Naive thymus-derived CD4-positive, alpha-beta T cell (primary cell): ENCODE results near the gene EFCAB14. TPM values are rescaled to one million over a fixed set of nuclear protein-coding genes. Genes with fewer than 3 reads are reported as not detected.

Source experiments
- ATAC-seq: fragments of 150-1000 bp; cut with Tn5 transposase; 2 replicates; pipeline ENCODE4 v1.10.0; 2021; ENCODE audit warnings: mild to moderate bottlenecking, moderate library complexity
- CTCF ChIA-PET: fragments of 350-600 bp; sonication (Branson Sonifier 250); formaldehyde crosslinking; loops from one replicate; lab custom pipeline; 2021; ENCODE audit warnings: antibody characterized with exemption; lab: Charles Lee
- POLR2A ChIA-PET: fragments of 350-600 bp; sonication (Branson Sonifier 250); formaldehyde crosslinking; loops from one replicate; lab custom pipeline; 2021; ENCODE audit warnings: antibody characterized with exemption, inconsistent platforms; lab: Charles Lee
- DNase-seq, 9 donors: peaks; one replicate each; pipeline versions ENCODE4 v3.0.0 to v3.0.0-alpha.2; 2020 to 2022; ENCODE audit warnings: mixed read lengths in 1 of 9
- H3K27ac ChIP-seq: one replicate; pipeline ENCODE4 v1.7.0; 2013; ENCODE audit warnings: mild to moderate bottlenecking, low read depth, low read length, moderate library complexity
- H3K27me3 ChIP-seq, 2 donors: one replicate each; pipeline ENCODE4 v1.7.0; 2013; ENCODE audit warnings: low read length in 2 of 2, mild to moderate bottlenecking in 2 of 2, moderate library complexity in 2 of 2; ENCODE audit not compliant: control insufficient read depth in 2 of 2, insufficient read depth in 2 of 2
- H3K36me3 ChIP-seq, 3 experiments: 1 replicate in 2 of 3; 2 replicates in 1 of 3; pipeline ENCODE4 v1.7.0; 2013; ENCODE audit warnings: low read length in 3 of 3, mild to moderate bottlenecking in 3 of 3, moderate library complexity in 1 of 3; ENCODE audit not compliant: insufficient read depth in 3 of 3, control insufficient read depth in 2 of 3
- H3K4me1 ChIP-seq, 2 donors: one replicate each; pipeline ENCODE4 v1.7.0; 2013; ENCODE audit warnings: low read length in 2 of 2, mild to moderate bottlenecking in 2 of 2, moderate library complexity in 1 of 2; ENCODE audit not compliant: control insufficient read depth in 2 of 2, insufficient read depth in 2 of 2
- H3K4me3 ChIP-seq: 2 replicates; pipeline ENCODE4 v1.7.0; 2013; ENCODE audit warnings: mild to moderate bottlenecking, low read length
- H3K9me3 ChIP-seq, 3 experiments: 1 replicate in 2 of 3; 2 replicates in 1 of 3; pipeline ENCODE4 v1.7.0; 2013; ENCODE audit warnings: low read length in 3 of 3; ENCODE audit not compliant: control insufficient read depth in 2 of 3
- H3K27ac Mint-ChIP-seq, 9 donors: one replicate each; pipeline ENCODE4 v1.8.0; 2020 to 2022; ENCODE audit warnings: mixed read lengths in 9 of 9, mild to moderate bottlenecking in 8 of 9, moderate library complexity in 5 of 9, inconsistent platforms in 2 of 9
- H3K27me3 Mint-ChIP-seq, 5 donors: one replicate each; pipeline ENCODE4 v1.8.0; 2021 to 2022; ENCODE audit warnings: mixed read lengths in 5 of 5, mild to moderate bottlenecking in 1 of 5
- H3K36me3 Mint-ChIP-seq, 5 donors: one replicate each; pipeline ENCODE4 v1.8.0; 2020 to 2022; ENCODE audit warnings: mixed read lengths in 5 of 5, mild to moderate bottlenecking in 3 of 5, inconsistent platforms in 1 of 5
- H3K4me1 Mint-ChIP-seq, 7 donors: one replicate each; pipeline ENCODE4 v1.8.0; 2020 to 2022; ENCODE audit warnings: mixed read lengths in 7 of 7, mild to moderate bottlenecking in 3 of 7, inconsistent platforms in 1 of 7
- H3K4me3 Mint-ChIP-seq, 10 donors: one replicate each; pipeline ENCODE4 v1.8.0; 2020 to 2022; ENCODE audit warnings: mild to moderate bottlenecking in 10 of 10, mixed read lengths in 10 of 10, moderate library complexity in 6 of 10, inconsistent platforms in 2 of 10
- H3K9me3 Mint-ChIP-seq, 11 donors: one replicate each; pipeline ENCODE4 v1.8.0; 2020 to 2022; ENCODE audit warnings: mixed read lengths in 11 of 11, mild to moderate bottlenecking in 4 of 11, inconsistent platforms in 1 of 11, moderate library complexity in 1 of 11
- intact Hi-C, 2 donors: fragments of 100-400 bp; cut with micrococcal nuclease; formaldehyde crosslinking; loops; one replicate each; pipeline ENCODE4 v1.15.1; 2023
- polyA plus RNA-seq, 2 donors: library from polyadenylated mRNA; unstranded; fragments of 300-500 nt; fragmentation: Illumina TruSeq; gene quantifications; one replicate each; pipeline ENCODE4 v1.2.3, GENCODE V29; 2021
- total RNA-seq, 6 experiments: library from RNA in 5 of 6; stranded (reverse) in 5 of 6; gene quantifications; 1 replicate in 5 of 6; 2 replicates in 1 of 6; pipeline ENCODE4 v1.2.3 and lab custom pipeline; 2021 to 2026

The EFCAB14 gene
- total and polyA plus RNA-seq, 7 experiments from 2014 or later = 64.5 to 130 (median 91.2) TPM

- no peaks in the 10 kb centered on the region for H3K4me1 ChIP-seq
- Mint-ChIP-seq H3K4me1 (peaks cover 10 to 29% (median 18%) of the 10 kb centered on the region in 7 donors), H3K4me3 (no peak overlapping the region), H3K36me3 (peaks cover 34 to 61% (median 45%) of the 10 kb centered on the region in 5 donors), H3K27ac (no peak overlapping the region), H3K27me3 (no peaks in the 10 kb centered on the region), H3K9me3 (no peaks in the 10 kb centered on the region)
- H3K9me3 ChIP-seq = no peaks in the 10 kb centered on the region
- H3K27ac ChIP-seq = no peak overlapping the region
- DNase-seq (no peak), ATAC-seq (no peak)
- no peak overlapping the region for H3K4me3 ChIP-seq
- H3K27me3 ChIP-seq = no peaks in the 10 kb centered on the region
- ChIA-PET CTCF (no interaction called here), POLR2A (interaction anchor here (0.6 kb wide), 1 partner anchor 30 kb away, joined by 3 read pairs; no protein-coding TSS in a partner anchor)
- intact Hi-C loops = no loop called here
- H3K36me3 ChIP-seq = peaks cover 26 to 98% (median 44%) of the 10 kb centered on the region in 3 experiments
Measured at GRCh38 chr1:46684670-46685069, 34.2 kb downstream of the EFCAB14 start.

DNA sequence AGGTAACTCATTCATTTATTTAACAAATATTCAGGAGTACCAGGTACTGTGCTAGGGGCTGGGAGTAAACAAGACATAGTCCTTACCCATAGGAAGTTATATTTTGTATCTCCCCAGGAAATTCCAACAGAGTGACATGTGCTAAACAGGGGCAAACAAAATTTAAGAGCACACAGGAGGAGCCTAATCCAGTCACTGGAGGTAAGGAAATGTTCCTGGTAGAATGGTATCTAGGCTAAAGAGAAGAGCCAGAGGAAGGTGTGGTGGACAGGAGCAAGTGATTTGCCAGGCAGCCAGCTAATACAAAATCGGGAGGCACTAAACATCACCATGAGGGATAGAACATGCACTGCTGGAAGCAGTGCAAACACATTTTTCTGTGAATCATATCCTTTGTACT, 36.9 kb downstream of the EFCAB14 start:
- ChIA-PET CTCF (no interaction called here), POLR2A (no interaction called here)
- H3K27ac ChIP-seq = no peak overlapping the region
- no peaks in the 10 kb centered on the region for H3K9me3 ChIP-seq
- no peaks in the 10 kb centered on the region for H3K4me1 ChIP-seq
- H3K9me3 Mint-ChIP-seq = no peaks in the 10 kb centered on the region
- ATAC-seq (no peak), DNase-seq (no peak)
- no peak overlapping the region for H3K4me3 Mint-ChIP-seq
- no peaks in the 10 kb centered on the region for H3K27me3 ChIP-seq
- peak overlapping the region in 2 of 9 donors; percentile 26 to 44 for H3K27ac Mint-ChIP-seq
- H3K4me3 ChIP-seq = no peak overlapping the region
- intact Hi-C loops = no loop called here
- H3K4me1 Mint-ChIP-seq = peaks cover 3 to 16% (median 10%) of the 10 kb centered on the region in 7 donors
- no peaks in the 10 kb centered on the region for H3K27me3 Mint-ChIP-seq
- peaks cover 28 to 58% (median 39%) of the 10 kb centered on the region in 5 donors for H3K36me3 Mint-ChIP-seq
- H3K36me3 ChIP-seq = peaks cover 18 to 74% (median 21%) of the 10 kb centered on the region in 3 experiments

DNA sequence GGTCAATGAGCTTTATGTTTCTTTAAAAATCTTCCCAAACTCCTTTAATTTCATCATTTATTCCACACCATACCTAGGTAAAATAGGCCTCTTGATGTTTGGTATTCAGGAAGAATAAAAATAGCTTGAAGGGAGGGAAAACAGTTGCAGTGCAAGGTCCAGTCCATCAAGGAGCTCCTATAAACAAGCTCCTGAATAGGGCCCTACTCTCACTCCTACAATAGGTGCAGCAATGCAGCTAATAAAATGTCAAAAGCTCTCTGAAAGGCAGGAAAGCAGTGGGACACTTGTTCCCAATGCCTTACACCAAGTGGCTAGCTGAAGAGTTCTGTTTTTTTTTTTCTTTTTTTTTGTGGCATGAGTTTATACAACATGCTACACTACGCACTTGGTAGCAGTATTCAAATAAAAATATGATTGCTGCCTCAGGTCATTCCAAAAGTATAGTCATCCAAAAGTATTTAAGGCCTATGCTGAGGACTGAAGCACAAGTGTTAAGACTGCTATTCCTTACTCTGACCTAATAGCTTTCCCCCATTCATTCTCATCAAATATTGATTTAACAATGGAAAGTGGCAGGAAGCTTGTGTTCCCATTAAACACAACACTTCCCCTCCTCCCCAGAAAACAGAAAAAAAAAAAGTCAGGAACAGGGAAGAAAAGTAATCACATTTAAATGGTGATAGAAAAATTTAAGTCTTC, 37.4 kb downstream of the EFCAB14 start:
- POLR2A ChIA-PET = interaction anchor here (0.7 kb wide), 1 partner anchor 364 kb away, joined by 3 read pairs; no protein-coding TSS in a partner anchor
- Histone ChIP-seq H3K4me3 (no peak overlapping the region), H3K27ac (no peak overlapping the region), H3K4me1 (peaks cover 3 to 4% of the 10 kb centered on the region in 2 donors), H3K9me3 (no peaks in the 10 kb centered on the region), H3K36me3 (peaks cover 18 to 69% (median 19%) of the 10 kb centered on the region in 3 experiments), H3K27me3 (no peaks in the 10 kb centered on the region)
- intact Hi-C loops = no loop called here
- Mint-ChIP-seq H3K27me3 (no peaks in the 10 kb centered on the region), H3K9me3 (no peaks in the 10 kb centered on the region), H3K4me3 (no peak overlapping the region), H3K36me3 (peaks cover 24 to 54% (median 40%) of the 10 kb centered on the region in 5 donors), H3K4me1 (peaks cover 6 to 16% (median 12%) of the 10 kb centered on the region in 7 donors), H3K27ac (peak overlapping the region in 4 of 9 donors; percentile 31 to 46 (median 38))
- no peak for ATAC-seq
- CTCF ChIA-PET = interaction anchor here (0.7 kb wide), 1 partner anchor 9 kb away, joined by 5 read pairs; no protein-coding TSS in a partner anchor
- no peak for DNase-seq

DNA sequence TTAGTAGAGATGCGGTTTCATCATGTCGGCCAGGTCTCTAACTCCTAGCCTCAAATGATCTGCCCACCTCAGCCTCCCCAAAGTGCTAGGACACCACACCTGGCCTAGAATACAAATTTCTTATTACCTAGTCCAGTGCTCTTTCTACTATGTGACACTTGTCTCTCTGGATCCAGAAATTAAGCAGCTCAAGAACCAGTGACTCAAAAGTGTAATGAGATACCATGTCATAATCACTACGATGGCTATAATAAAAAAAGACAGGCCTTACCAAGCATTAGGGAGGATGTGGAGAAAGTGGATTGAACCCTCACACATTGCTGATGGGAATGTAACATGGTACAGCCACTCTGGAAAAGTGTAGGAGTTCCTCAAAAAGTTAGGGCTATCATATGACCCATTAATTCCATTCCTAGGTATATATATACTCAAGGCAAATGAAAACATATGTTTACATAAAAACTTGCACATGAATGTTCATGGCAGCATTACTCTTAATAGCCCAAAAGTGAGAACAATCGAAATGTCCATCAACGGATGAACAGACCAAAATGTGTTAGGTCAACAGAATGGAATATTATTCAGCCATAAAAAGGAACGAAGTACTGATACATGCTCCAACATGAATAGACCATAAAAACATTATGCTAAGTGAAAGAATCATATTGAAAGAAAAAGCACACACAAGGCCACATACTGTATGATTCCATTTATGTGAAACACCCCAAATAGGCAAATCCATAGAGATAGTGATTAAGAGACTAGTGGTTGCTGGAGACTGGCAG, 38.9 kb downstream of the EFCAB14 start:
- H3K36me3 ChIP-seq = peaks cover 10 to 55% (median 15%) of the 10 kb centered on the region in 3 experiments
- H3K27me3 ChIP-seq = no peaks in the 10 kb centered on the region
- H3K27me3 Mint-ChIP-seq = no peaks in the 10 kb centered on the region
- DNase-seq (no peak), ATAC-seq (no peak)
- H3K9me3 Mint-ChIP-seq = no peaks in the 10 kb centered on the region
- peaks cover 14 to 18% of the 10 kb centered on the region in 2 donors for H3K4me1 ChIP-seq
- ChIA-PET POLR2A (no interaction called here), CTCF (no interaction called here)
- intact Hi-C loops = no loop called here
- H3K36me3 Mint-ChIP-seq = peaks cover 18 to 48% (median 35%) of the 10 kb centered on the region in 5 donors
- H3K9me3 ChIP-seq = no peaks in the 10 kb centered on the region
- H3K27ac ChIP-seq = no peak overlapping the region
- H3K4me3 ChIP-seq = no peak overlapping the region
- H3K4me1 Mint-ChIP-seq = peaks cover 9 to 30% (median 26%) of the 10 kb centered on the region in 7 donors
- peak overlapping the region in 6 of 9 donors; percentile 1 to 71 (median 50) for H3K27ac Mint-ChIP-seq
- H3K4me3 Mint-ChIP-seq = no peak overlapping the region

GRCh38 chr1:46677339-46677738, 41.6 kb downstream of the EFCAB14 start:
- no peaks in the 10 kb centered on the region for H3K9me3 Mint-ChIP-seq
- peak overlapping the region; percentile 71 for H3K27ac ChIP-seq
- peaks cover 9 to 36% (median 27%) of the 10 kb centered on the region in 7 donors for H3K4me1 Mint-ChIP-seq
- H3K4me3 Mint-ChIP-seq = peak overlapping the region in 1 of 10 donors; percentile 72
- intact Hi-C loops = loop anchor here in 1 of 2 donors (2.0 kb wide), 2 partner anchors 41 to 61 kb away; partner anchors contain the start of genes EFCAB14 and MOB3C
- DNase-seq (no peak), ATAC-seq (no peak)
- no peaks in the 10 kb centered on the region for H3K27me3 ChIP-seq
- ChIA-PET CTCF (no interaction called here), POLR2A (interaction anchor here (1.3 to 2.1 kb wide), 4 partner anchors 10 to 73 kb away, joined by 4 to 7 read pairs (median 5); partner anchors contain the start of genes ATPAF1, EFCAB14, MKNK1 and MOB3C)
- H3K27ac Mint-ChIP-seq = peak overlapping the region; percentile 90 to 98 (median 94)
- peaks cover 15 to 44% (median 25%) of the 10 kb centered on the region in 5 donors for H3K36me3 Mint-ChIP-seq
- no peaks in the 10 kb centered on the region for H3K27me3 Mint-ChIP-seq
- peaks cover 0 to 40% (median 1%) of the 10 kb centered on the region in 3 experiments for H3K36me3 ChIP-seq
- no peaks in the 10 kb centered on the region for H3K9me3 ChIP-seq
- H3K4me3 ChIP-seq = no peak overlapping the region
- peaks cover 14 to 18% of the 10 kb centered on the region in 2 donors for H3K4me1 ChIP-seq

DNA sequence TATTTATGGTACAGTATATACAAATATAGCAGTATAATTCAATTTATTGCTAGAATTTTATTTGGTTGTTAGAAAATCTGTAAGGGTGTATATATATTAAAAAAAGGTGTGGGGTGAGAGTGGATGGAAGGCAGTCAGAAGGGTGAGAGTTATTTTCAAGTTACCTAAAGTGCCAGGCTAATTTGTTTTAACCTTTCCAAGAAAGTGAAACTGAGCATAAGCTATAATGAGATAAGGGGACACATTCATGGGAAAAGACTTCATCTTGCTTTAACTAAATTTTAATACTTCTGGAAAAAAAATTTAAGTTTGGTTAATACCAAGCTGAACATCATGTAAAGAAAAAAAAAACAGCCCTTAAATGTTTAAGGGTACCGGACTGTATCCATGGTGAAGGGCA, 42.4 kb downstream of the EFCAB14 start:
- no peak for ATAC-seq
- H3K4me1 ChIP-seq = peaks cover 14 to 18% of the 10 kb centered on the region in 2 donors
- H3K4me3 Mint-ChIP-seq = peak overlapping the region in 9 of 10 donors; percentile 14 to 79 (median 73)
- peak overlapping the region; percentile 71 for H3K27ac ChIP-seq
- peaks cover 9 to 36% (median 28%) of the 10 kb centered on the region in 7 donors for H3K4me1 Mint-ChIP-seq
- H3K9me3 Mint-ChIP-seq = no peaks in the 10 kb centered on the region
- H3K9me3 ChIP-seq = no peaks in the 10 kb centered on the region
- peak overlapping the region; percentile 90 to 98 (median 94) for H3K27ac Mint-ChIP-seq
- no peaks in the 10 kb centered on the region for H3K27me3 ChIP-seq
- H3K36me3 Mint-ChIP-seq = peaks cover 9 to 38% (median 20%) of the 10 kb centered on the region in 5 donors
- no peak for DNase-seq
- ChIA-PET POLR2A (interaction anchor here (0.7 to 2.1 kb wide), 7 partner anchors 9 to 144 kb away, joined by 3 to 7 read pairs (median 4); partner anchors contain the start of genes ATPAF1, EFCAB14, MKNK1 and MOB3C), CTCF (no interaction called here)
- no peaks in the 10 kb centered on the region for H3K27me3 Mint-ChIP-seq
- no peak overlapping the region for H3K4me3 ChIP-seq
- H3K36me3 ChIP-seq = peaks cover 0 to 32% (median 0%) of the 10 kb centered on the region in 3 experiments
- intact Hi-C loops = loop anchor here in 1 of 2 donors (2.0 kb wide), 2 partner anchors 42 to 60 kb away; partner anchors contain the start of genes EFCAB14 and MOB3C
